ENCODE results near the gene TAC1.

- no peak for TF ChIP-seq TCF12 (IDR thresholded peaks at IDR 0.05; ENCODE audit: low read depth)
- TF ChIP-seq, protein P1, sequence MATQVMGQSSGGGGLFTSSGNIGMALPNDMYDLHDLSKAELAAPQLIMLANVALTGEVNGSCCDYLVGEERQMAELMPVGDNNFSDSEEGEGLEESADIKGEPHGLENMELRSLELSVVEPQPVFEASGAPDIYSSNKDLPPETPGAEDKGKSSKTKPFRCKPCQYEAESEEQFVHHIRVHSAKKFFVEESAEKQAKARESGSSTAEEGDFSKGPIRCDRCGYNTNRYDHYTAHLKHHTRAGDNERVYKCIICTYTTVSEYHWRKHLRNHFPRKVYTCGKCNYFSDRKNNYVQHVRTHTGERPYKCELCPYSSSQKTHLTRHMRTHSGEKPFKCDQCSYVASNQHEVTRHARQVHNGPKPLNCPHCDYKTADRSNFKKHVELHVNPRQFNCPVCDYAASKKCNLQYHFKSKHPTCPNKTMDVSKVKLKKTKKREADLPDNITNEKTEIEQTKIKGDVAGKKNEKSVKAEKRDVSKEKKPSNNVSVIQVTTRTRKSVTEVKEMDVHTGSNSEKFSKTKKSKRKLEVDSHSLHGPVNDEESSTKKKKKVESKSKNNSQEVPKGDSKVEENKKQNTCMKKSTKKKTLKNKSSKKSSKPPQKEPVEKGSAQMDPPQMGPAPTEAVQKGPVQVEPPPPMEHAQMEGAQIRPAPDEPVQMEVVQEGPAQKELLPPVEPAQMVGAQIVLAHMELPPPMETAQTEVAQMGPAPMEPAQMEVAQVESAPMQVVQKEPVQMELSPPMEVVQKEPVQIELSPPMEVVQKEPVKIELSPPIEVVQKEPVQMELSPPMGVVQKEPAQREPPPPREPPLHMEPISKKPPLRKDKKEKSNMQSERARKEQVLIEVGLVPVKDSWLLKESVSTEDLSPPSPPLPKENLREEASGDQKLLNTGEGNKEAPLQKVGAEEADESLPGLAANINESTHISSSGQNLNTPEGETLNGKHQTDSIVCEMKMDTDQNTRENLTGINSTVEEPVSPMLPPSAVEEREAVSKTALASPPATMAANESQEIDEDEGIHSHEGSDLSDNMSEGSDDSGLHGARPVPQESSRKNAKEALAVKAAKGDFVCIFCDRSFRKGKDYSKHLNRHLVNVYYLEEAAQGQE (IDR thresholded peaks at IDR 0.05; ENCODE audit: low read depth), result no peak
- no peak for TF ChIP-seq FOXM1 (IDR thresholded peaks at IDR 0.05; ENCODE audit: borderline replicate concordance, low read depth)
- no peak for TF ChIP-seq TAF1 (IDR thresholded peaks at IDR 0.05; ENCODE audit: low read depth)
- no peak for TF ChIP-seq CEBPB (IDR thresholded peaks at IDR 0.05)
- TF ChIP-seq EP300 (IDR thresholded peaks at IDR 0.05; ENCODE audit: borderline replicate concordance), result no peak
- no peak for TF ChIP-seq MAX (IDR thresholded peaks at IDR 0.05)
- no peak for TF ChIP-seq TEAD4 (IDR thresholded peaks at IDR 0.05)
- no peak for TF ChIP-seq RAD21 (IDR thresholded peaks at IDR 0.05; ENCODE audit: low read depth)
- no peak for TF ChIP-seq YY1 (IDR thresholded peaks at IDR 0.05; ENCODE audit: low read depth)
Measured at GRCh38 chr7:97694355-97694754, 37.5 kb upstream of the TAC1 start.
